LNCaP clone FGC (cell line): ENCODE results near the gene LRRC14B.
"Not testable (repeated sequence)": the region's sequence is repeated elsewhere in the genome, so short reads cannot be mapped to it uniquely, and the experiment has no call there.

Experiments
- DNase-seq: peaks from one replicate; pipeline ENCODE4 v3.0.0-alpha.2; 2011; ENCODE audit warnings: low read depth
- H3K4me3 ChIP-seq: 2 replicates; pipeline ENCODE4 v1.5.1; 2011; ENCODE audit warnings: mild to moderate bottlenecking, low read depth, low read length, control low read depth
- CTCF ChIP-seq: IDR thresholded peaks from 2 replicates; pipeline ENCODE4 v1.5.1; 2012; ENCODE audit warnings: mild to moderate bottlenecking; ENCODE audit not compliant: control insufficient read depth, insufficient read depth; ENCODE audit errors: extremely low read depth

Gene LRRC14B

GRCh38 chr5:163841-164240 lies 27.5 kb upstream of the LRRC14B start:
- DNase-seq = no peak
- no peak for TF ChIP-seq CTCF
- H3K4me3 ChIP-seq = no peak overlapping the region

GRCh38 chr5:164244-164643 lies 27.1 kb upstream of the LRRC14B start:
- TF ChIP-seq CTCF = no peak
- no peak overlapping the region for H3K4me3 ChIP-seq
- no peak for DNase-seq

GRCh38 chr5:164783-165182 lies 26.5 kb upstream of the LRRC14B start:
- not testable (repeated sequence) for H3K4me3 ChIP-seq, DNase-seq

GRCh38 chr5:166441-167372 lies 24.6 kb upstream of the LRRC14B start:
- DNase-seq = peak; percentile 71
- no peak for TF ChIP-seq CTCF
- H3K4me3 ChIP-seq = no peak overlapping the region

GRCh38 chr5:167511-167910 lies 23.8 kb upstream of the LRRC14B start:
- TF ChIP-seq CTCF = no peak
- no peak for DNase-seq
- H3K4me3 ChIP-seq = no peak overlapping the region

- no peak for DNase-seq
- no peak overlapping the region for H3K4me3 ChIP-seq
- no peak for TF ChIP-seq CTCF
Observed at GRCh38 chr5:167982-168660, 23.2 kb upstream of the LRRC14B start.

- no peak for DNase-seq
- no peak overlapping the region for H3K4me3 ChIP-seq
- TF ChIP-seq CTCF = no peak
Observed at GRCh38 chr5:169071-169727, 22.1 kb upstream of the LRRC14B start.
